Esophagus squamous epithelium (tissue), 5 donors: ENCODE measurements around the gene RABGAP1L. TPM values are rescaled to one million over a fixed set of nuclear protein-coding genes. Genes with fewer than 3 reads are reported as not detected.
A peak's percentile ranks its signal among the peaks of the same experiment; 100 is the strongest.
"Not testable (repeated sequence)": the region's sequence is repeated elsewhere in the genome, so short reads cannot be mapped to it uniquely, and the experiment has no call there.

Experiments used
- DNase-seq: peaks from one replicate; lab custom pipeline; 2025; lab: John Stamatoyannopoulos, UW
- H3K27ac ChIP-seq, 4 donors: fragments of 200-600 bp; sonication (generic); one replicate each; pipeline ENCODE4 v1.5.1; 2016 to 2019; ENCODE audit warnings: mild to moderate bottlenecking in 1 of 4
- H3K27me3 ChIP-seq, 4 donors: fragments of 200-600 bp; sonication (generic); 1 replicate in 3 of 4; 2 replicates in 1 of 4; pipeline versions ENCODE4 v1.5.1 to v1.6.0; 2017 to 2021; ENCODE audit warnings: antibody characterized with exemption in 1 of 4
- H3K36me3 ChIP-seq, 3 donors: fragments of 200-600 bp; sonication (generic); one replicate each; pipeline ENCODE4 v1.5.1; 2016 to 2019
- H3K4me1 ChIP-seq, 3 donors: fragments of 200-600 bp; sonication (generic); one replicate each; pipeline ENCODE4 v1.5.1; 2017 to 2019
- H3K4me3 ChIP-seq, 4 donors: fragments of 200-600 bp; sonication (generic); 1 replicate in 3 of 4; 2 replicates in 1 of 4; pipeline ENCODE4 v1.5.1; 2016 to 2019; ENCODE audit warnings: mild to moderate bottlenecking in 2 of 4, moderate library complexity in 1 of 4
- H3K9me3 ChIP-seq, 3 donors: fragments of 200-600 bp; sonication (generic); one replicate each; pipeline ENCODE4 v1.5.1; 2016 to 2019
- CTCF ChIP-seq, 6 experiments: fragments of 450-650 bp in 4 of 6; fragments of 200-600 bp in 2 of 6; sonication (generic) in 2 of 6; IDR thresholded peaks; one replicate each; pipeline ENCODE4 v1.5.1; 2016 to 2019; ENCODE audit warnings: antibody characterized with exemption in 6 of 6, mild to moderate bottlenecking in 4 of 6, moderate library complexity in 4 of 6
- POLR2A ChIP-seq, 4 donors: fragments of 450-650 bp; IDR thresholded peaks; one replicate each; pipeline ENCODE4 v1.6.1; 2017; ENCODE audit warnings: antibody characterized with exemption in 4 of 4, mild to moderate bottlenecking in 4 of 4, moderate library complexity in 3 of 4
- WGBS, 2 donors: methylation state at CpG; one replicate each; pipeline ENCODE4 v1.1.5; 2018; 5-methylcytosine and 5-hydroxymethylcytosine counted together
- intact Hi-C: fragments of 100-400 bp; cut with DNase I; formaldehyde crosslinking; loops from one replicate; pipeline ENCODE4 v1.15.0; 2022
- total RNA-seq, 4 donors: library from RNA; depleted of rRNA; stranded (reverse); fragments of >200 nt; gene quantifications; one replicate each; pipeline ENCODE4 v1.1.0, GENCODE V29; 2016
- donor health status: DM: yes; HTN: yes; CAD: no.

Gene RABGAP1L
- total RNA-seq, 4 donors from 2014 or later: 35.7 to 45.6 (median 41.0) TPM

DNA sequence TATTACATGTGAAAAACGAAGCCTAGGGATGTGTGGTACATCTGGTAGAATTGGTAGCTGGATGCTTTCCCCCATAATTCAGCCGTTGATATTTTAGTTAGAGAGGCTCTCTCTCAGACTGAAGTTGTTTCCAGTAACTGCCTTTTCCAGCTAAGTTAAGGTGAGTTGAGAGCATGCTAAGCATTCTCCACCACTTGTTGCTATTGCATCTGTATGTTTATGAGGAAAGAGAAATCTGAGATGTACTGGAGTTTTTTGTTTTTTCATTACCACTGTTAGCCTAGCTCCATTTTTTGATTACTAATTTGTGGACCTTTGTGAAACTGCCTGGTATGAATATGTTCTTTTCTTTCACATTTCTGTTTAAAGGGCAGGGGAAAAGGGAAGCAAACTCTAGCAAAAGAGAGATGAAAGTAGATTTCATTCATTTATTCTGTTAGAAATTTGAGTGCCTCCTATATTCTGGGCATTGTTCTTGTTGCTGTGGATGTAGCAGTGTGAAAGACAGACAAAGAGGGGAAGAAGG is 650.5 kb downstream of the RABGAP1L start:
- Histone ChIP-seq H3K4me3 (no peak overlapping the region), H3K4me1 (peaks cover 0 to 3% (median 0%) of the 10 kb centered on the region in 3 donors), H3K36me3 (no peaks in the 10 kb centered on the region), H3K9me3 (no peaks in the 10 kb centered on the region), H3K27ac (no peak overlapping the region), H3K27me3 (no peaks in the 10 kb centered on the region)
- intact Hi-C loops: no loop called here
- TF ChIP-seq POLR2A (IDR thresholded peaks at IDR 0.05) (no peak), CTCF (IDR thresholded peaks at IDR 0.05) (no peak)
- DNase-seq: no peak
- 33 to 36% methylated on average over 2 of the region's 2 CpGs for WGBS, 2 donors

DNA sequence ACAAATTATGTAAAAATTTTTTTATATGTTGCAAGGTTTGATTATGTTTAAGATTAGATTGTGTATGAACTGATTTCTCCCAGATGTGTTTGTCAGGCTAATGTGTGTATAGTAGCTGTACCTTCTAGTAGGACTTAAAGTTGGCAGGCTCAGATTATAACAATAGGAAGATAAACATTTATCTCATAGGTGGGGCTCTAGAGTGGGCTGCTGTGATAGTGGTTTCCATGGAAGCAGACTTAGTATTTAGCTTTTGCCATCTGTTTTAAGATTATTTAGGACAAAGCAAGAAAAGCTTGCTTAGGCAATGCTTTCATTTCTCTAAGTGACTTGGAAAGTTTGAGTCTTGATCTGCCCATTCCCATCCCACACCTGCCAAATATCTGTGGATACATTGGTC is 652.7 kb downstream of the RABGAP1L start:
- no peaks in the 10 kb centered on the region for H3K27me3 ChIP-seq
- TF ChIP-seq POLR2A (IDR thresholded peaks at IDR 0.05): no peak
- no peak for TF ChIP-seq CTCF (IDR thresholded peaks at IDR 0.05)
- intact Hi-C loops: no loop called here
- H3K4me3 ChIP-seq: no peak overlapping the region
- no peaks in the 10 kb centered on the region for H3K9me3 ChIP-seq
- no peak overlapping the region for H3K27ac ChIP-seq
- peaks cover 0 to 7% (median 0%) of the 10 kb centered on the region in 3 donors for H3K4me1 ChIP-seq
- H3K36me3 ChIP-seq: no peaks in the 10 kb centered on the region
- no peak for DNase-seq

DNA sequence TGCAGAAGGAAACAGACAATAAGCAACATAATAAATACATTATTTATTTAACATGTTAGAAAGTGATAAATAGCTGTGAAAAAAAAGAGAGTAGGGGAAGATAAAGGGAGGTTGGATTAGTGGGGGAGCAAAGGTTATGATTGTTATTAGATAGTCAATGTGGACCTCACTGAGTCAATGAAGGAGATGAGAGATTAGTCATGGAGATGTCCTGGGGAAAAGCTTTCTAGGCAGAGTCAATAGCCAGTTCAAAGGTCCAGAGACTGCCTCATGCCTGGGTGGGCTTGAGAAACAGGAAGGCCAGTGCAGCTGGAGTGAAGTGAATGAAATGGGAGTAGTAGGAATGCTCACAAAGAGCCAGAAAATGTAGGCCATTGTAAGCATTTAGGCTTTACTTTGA is 653.3 kb downstream of the RABGAP1L start:
- Histone ChIP-seq H3K27me3 (no peaks in the 10 kb centered on the region), H3K9me3 (no peaks in the 10 kb centered on the region), H3K4me1 (peaks cover 0 to 7% (median 0%) of the 10 kb centered on the region in 3 donors), H3K27ac (no peak overlapping the region), H3K4me3 (no peak overlapping the region), H3K36me3 (no peaks in the 10 kb centered on the region)
- no peak for TF ChIP-seq POLR2A (IDR thresholded peaks at IDR 0.05)
- no peak for TF ChIP-seq CTCF (IDR thresholded peaks at IDR 0.05)
- intact Hi-C loops: no loop called here
- DNase-seq: no peak

GRCh38 chr1:174815036-174815435 is 655.7 kb downstream of the RABGAP1L start:
- no peak for TF ChIP-seq POLR2A (IDR thresholded peaks at IDR 0.05)
- TF ChIP-seq CTCF (IDR thresholded peaks at IDR 0.05): no peak

DNA sequence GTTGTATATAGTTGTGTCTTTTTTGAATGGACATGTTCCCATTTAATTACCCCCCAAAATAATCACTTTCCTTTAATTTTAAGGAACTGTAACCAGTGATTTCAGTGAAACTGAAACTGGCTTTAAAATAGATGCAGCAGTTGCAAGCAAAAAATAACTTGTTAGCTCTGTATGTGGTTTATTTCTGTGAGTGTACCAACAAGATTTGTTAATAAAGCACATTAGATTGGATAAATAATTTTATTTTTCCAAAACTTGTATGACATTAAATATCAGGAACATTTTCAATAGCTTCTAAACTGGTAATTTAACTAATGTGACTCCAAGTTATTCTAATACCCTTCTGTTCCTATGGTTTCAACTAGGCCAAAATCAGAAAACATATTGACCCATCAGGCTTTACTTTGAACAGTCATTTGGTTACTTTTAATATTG is 656.2 kb downstream of the RABGAP1L start:
- no peaks in the 10 kb centered on the region for H3K9me3 ChIP-seq
- no peaks in the 10 kb centered on the region for H3K36me3 ChIP-seq
- TF ChIP-seq CTCF (IDR thresholded peaks at IDR 0.05): no peak
- TF ChIP-seq POLR2A (IDR thresholded peaks at IDR 0.05): no peak
- no peak for DNase-seq
- H3K4me3 ChIP-seq: no peak overlapping the region
- H3K4me1 ChIP-seq: peaks cover 0 to 7% (median 0%) of the 10 kb centered on the region in 3 donors
- no peak overlapping the region for H3K27ac ChIP-seq
- intact Hi-C loops: no loop called here
- no peaks in the 10 kb centered on the region for H3K27me3 ChIP-seq

More at GRCh38 chr1:174815036-174815435, 655.7 kb downstream of the RABGAP1L start:
- peak overlapping the region in 1 of 4 donors; percentile 47 for H3K27ac ChIP-seq
- DNase-seq: no peak
- H3K27me3 ChIP-seq: no peaks in the 10 kb centered on the region
- H3K4me1 ChIP-seq: peaks cover 0 to 7% (median 0%) of the 10 kb centered on the region in 3 donors
- H3K9me3 ChIP-seq: no peaks in the 10 kb centered on the region
- no peaks in the 10 kb centered on the region for H3K36me3 ChIP-seq
- no peak overlapping the region for H3K4me3 ChIP-seq
- intact Hi-C loops: no loop called here
- 38 to 39% methylated on average over 3 of the region's 3 CpGs for WGBS, 2 donors

DNA sequence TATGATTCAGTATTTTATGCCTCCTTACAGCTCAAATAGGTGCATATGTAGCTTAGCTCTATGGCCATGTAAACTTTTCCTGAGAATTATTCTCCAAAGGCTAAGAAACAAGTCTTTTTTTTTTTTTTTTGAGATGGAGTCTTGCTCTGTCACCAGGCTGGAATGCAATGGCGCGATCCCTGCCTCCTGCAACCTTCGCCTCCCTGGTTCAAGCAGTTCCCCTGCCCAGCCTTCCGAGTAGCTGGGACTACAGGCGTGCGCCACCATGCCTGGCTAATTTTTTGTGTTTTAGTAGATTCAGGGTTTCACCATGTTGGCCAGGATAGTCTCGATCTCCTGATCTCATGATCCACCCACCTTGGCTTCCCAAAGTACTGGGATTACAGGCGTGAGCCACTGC is 657.3 kb downstream of the RABGAP1L start:
- H3K4me1 ChIP-seq, intact Hi-C loops, DNase-seq, H3K27me3 ChIP-seq, H3K9me3 ChIP-seq, H3K27ac ChIP-seq, H3K36me3 ChIP-seq, H3K4me3 ChIP-seq: not testable (repeated sequence)
- WGBS, 2 donors: 90 to 97% methylated on average over 8 of the region's 8 CpGs
